NCI-H69 (cell line): ENCODE measurements around the gene MEPE.

ENCODE experiments used
- DNase-seq: peaks from one replicate; lab custom pipeline; 2025; lab: John Stamatoyannopoulos, UW

The MEPE gene

DNA sequence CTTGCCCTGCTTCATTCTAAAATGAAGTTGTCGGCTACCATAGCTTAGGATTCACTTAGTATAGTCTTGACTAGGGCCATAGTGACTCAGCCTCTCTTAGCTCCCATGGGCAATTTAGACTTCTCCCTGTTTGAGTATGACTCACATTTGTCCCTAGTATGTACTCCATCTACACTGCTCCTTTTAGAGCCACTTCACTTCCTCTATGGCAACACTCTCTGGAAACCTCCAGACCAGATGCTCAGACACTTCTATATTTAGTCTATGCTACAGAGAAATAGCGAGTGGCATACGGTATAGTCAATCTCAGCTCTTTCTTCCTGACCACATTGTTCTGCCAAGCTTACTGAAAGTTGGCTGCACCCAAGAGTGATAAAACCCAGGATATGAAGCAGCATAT is 11.2 kb downstream of the MEPE start:
- DNase-seq, result no peak

DNA sequence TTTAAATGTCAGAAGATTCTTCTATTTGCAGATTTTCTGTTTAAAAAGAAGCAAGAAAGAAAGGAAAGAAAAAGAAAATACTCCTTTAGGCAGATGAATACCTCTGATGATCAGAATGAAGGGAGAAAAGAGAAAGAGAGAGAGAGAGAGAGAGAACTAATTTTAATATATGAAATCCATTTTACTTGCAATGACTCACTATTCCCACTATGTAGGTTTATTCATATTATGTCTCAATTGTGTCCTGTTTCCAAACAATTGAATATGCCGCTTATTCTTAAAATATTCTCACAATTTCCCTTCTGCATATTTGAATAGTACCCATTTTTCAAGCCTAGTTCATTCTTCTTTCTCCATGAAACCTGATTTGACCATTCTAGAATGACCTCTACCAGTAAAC is 11.7 kb downstream of the MEPE start:
- DNase-seq, result no peak

DNA sequence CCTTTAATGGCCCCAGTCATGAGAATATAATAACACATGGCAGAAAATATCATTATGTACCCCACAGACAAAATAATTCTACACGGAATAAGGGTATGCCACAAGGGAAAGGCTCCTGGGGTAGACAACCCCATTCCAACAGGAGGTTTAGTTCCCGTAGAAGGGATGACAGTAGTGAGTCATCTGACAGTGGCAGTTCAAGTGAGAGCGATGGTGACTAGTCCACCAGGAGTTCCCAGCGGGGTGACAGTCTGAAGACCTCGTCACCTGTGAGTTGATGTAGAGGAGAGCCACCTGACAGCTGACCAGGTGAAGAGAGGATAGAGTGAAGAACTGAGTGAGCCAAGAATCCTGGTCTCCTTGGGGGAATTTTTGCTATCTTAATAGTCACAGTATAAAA is 13.5 kb downstream of the MEPE start:
- no peak for DNase-seq

DNA sequence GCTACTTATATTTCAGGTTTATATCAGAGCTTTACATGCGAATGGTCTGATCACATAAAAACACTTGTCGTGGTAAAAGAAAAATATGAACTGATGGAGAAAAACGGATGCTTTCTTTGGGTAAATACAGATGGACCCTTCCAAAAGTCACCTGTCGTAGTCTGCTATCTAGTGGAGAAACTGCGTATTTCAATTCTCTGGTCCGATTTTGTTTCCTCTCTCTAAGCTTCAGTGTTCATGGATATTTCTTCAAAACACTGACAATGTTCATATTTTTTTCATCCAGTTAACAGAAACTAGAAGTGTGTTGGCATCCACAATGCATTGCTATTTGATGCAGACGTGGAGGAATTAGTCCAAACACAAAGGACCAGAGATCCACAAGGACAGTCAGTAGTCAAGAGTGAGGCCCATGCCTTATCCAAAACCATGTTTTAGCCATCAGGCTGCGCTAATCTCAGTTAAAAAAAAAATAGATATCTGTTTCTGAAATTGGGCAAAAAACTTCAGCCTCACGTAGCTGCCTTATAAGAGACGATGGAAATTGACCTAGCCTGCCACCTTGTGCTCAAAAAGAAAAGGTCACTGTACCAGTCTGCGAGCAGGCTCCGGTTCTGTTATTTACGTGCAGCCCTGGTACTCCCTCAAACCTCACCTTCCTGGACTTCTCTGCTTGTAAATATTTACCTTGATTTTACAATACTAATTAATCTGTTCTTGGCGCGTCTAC is 16.0 kb downstream of the MEPE start:
- DNase-seq, result peak; percentile 52

DNA sequence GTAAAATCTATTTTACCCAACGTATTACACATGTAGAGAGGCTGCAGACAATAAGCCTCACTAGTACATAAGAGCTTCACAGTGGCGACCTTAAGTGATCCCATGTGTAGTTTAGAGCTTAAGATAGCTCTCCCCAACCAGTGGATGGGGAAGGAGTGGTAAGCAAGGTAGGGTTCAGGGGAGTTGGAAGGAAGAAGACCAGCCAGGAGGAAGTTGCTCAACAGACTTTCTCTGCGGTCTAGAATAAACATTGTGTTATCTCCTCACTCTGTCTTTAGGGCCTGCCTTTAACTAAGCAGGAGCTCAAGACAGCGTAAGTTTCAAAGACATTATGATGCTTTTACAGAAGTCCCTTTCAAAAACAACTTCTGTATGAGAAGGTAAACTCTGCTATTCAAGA is 16.8 kb downstream of the MEPE start:
- DNase-seq, result no peak

DNA sequence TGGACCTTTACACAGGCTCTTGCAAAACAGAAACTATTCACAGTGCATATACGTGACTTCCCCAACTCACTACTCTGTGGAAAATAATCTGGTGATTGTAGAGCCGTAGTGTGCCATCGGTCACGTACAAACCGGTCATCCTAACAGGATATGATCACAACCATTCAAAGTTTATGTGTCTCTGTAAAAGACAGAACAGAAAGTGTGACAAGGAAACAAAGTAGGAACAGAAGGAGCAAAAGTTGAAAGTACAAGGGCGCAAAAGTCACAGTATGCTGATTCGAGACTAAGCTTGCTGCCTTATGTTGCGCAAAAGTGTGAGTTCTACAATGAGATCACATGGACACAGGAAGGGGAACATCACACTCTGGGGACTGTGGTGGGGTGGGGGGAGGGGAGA is 18.6 kb downstream of the MEPE start:
- DNase-seq, result no peak

DNA sequence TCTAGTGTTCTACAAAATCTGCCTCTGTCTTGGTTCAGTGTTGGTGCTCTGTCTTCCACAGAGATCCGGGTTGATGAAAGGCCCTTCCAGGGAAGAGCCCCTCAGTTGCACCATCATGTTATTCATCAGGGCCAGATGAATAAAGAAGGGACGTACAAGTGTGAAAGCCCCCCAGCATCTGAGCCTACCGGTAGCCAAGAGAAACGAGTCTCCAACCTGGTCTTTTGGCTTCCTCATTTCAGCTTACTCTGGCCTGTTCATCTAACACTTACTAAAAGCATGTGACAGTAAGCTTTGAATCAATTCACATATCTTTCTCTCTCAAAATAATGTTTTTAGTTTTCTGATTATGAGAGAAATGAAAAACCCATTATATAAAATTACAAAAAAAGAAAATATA is 19.2 kb downstream of the MEPE start:
- no peak for DNase-seq

DNA sequence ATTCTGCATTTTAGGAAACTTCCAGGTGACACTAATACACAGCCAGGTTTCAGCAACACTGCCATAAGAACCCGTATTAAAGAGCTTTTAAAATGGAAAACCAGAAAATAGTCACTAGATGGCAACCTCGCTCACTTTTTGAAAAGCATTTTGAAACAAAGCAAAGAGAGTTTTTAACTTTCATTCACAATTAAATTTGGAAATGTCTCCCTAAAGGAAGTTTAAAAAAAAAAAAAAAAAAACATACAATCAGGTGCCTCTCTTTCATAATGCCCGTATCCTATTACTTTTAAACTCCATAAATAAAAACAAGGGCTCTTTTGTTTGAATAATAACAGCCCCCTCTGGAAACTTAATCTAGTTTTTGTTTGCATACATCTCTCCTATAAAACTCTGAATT is 20.3 kb downstream of the MEPE start:
- peak; percentile 17 for DNase-seq

DNA sequence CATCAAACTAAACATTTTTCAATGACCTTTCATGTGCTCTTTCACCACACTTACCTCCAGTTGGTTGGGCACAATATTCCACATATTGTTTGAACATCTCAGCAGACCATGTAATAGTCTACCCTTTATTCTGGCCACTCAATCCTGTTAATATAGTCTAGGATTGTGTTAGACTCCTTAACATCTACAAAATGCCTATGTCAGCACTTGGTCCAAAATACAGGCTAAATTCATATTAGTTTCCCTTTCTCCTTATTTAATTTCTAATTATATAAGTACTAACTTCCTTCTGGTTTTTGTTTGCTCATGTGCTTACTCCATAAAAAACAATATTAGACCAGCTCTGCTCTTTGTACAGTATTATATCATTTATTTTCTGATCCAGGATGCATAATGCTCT is 21.1 kb downstream of the MEPE start:
- no peak for DNase-seq

DNA sequence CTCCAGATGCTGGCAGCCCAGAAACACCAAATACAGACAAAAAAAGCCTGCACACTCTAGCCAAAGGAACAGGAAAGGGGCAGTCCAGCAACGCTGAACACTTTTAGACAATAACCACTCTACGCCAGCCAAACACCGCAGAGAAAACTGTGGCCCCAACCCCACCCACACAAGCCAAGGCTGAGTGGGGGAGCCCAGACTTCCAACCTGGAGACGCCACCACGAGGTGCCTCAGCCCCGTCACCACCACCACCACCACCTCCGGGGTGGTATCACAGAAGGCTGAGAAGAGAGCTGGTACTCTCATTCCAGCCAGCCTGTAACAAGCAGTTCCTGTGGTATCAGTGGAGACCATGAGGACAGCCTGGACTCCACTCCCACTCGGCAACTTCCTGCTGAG is 22.8 kb downstream of the MEPE start:
- DNase-seq, result no peak

DNA sequence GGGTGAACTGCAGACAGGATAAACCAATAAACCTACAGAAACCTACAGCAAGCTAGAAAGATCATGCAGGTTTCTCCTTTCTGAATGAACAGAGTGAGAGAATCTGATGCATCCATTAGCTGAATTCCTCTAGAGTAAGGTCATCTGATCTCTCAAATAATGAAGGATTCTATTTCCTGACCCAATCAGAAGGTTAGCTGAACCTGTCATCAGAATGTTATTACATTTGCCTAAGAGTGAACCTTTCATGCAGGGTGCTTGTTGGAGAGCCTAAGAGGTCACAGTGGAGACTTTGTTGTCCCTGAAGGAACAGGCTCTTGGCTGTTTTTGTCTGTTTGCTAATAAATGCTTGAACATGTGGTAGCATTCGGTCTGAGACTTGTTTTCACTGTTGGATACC is 24.0 kb downstream of the MEPE start:
- no peak for DNase-seq

DNA sequence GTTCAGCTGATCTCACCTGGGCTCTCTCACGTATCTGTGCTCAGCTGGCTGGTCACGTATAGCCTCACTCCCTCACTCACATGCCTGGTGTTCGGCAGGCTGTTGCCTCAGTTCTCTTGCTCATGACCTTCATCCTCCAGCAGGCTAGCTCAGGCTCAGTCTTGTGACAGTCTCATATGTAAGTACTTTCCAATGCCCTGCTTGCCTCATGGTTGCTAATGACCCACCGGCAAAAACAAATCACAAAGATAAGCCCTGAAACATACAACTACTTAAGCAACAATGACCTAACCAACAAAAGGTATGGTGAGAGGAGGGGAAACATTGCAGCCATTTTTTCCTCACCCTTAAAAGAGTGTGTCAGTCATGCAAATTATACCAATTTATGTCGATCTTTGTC is 25.0 kb downstream of the MEPE start:
- DNase-seq, result no peak

DNA sequence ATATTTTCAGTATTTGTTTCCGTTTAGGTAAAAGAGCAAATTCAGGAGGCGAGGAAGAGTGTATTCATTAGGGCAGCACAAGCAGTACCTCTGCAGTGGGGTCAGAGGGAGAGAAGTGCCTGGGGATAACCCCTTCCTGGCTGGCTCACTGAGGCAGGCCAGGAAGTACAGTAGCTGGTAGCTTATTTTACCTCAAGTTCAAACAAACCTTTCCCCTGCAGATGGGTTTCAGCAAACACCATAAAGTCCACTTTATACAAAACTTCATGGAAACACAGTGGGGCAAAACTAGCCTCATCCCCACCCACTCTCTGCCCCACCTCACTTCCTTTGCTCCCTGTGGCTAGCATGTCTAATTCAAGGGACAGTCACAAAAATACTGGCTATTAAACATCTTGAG is 29.5 kb downstream of the MEPE start:
- no peak for DNase-seq

DNA sequence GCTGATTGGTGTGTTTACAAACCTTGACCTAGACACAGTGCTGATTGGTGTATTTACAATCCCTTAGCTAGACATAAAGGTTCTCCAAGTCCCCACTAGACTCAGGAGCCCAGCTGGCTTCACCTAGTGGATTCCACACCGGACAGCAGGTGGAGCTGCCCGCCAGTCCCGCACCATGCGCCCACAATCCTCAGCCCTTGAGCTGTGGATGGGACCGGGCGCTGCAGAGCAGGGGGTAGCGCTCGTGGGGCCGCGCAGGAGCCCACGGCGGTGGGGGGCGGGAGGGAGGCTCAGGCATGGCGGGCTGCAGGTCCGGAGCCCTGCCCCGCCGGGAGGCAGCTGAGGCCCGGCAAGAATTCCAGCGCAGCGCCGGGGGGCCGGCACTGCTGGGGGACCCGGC is 30.7 kb downstream of the MEPE start:
- DNase-seq, result no peak

DNA sequence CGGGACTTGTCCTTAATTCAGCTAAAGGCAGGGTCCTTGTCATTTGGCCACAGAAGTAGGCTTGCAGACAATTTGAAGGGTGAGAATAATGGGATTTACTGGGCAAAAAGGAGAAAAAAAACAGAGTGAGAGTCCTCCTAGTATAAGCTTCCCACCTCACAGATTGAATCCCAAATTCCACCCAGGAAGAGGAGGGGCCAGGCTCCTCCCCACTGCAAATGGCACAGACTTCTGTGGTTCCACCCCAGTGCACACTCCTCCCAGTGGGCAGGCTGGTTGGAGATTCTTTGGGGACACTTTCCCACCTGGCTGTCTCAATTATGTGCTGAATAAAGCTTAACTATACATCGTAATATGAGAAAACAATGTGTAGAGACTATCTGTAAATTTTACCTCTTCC is 31.6 kb downstream of the MEPE start:
- peak; percentile 1 for DNase-seq

DNA sequence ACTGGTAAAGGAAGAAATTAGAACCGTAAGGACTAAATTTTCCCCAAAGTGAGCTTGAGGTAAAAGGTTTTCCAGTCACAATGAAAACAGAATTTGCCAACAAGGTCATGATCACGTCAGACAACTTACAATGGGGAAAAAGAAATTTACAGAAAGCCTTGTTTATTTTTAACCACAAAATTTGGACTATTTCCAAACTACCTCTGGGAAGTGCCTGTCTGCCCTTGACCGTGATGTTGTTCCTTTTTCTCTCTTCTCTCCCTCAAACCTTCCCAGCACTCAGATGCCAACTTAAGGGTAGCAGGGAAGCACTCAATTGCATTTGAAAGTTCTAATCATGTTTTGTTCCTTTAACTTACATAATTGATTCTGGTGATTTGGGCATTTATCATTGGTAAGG is 32.5 kb downstream of the MEPE start:
- no peak for DNase-seq

DNA sequence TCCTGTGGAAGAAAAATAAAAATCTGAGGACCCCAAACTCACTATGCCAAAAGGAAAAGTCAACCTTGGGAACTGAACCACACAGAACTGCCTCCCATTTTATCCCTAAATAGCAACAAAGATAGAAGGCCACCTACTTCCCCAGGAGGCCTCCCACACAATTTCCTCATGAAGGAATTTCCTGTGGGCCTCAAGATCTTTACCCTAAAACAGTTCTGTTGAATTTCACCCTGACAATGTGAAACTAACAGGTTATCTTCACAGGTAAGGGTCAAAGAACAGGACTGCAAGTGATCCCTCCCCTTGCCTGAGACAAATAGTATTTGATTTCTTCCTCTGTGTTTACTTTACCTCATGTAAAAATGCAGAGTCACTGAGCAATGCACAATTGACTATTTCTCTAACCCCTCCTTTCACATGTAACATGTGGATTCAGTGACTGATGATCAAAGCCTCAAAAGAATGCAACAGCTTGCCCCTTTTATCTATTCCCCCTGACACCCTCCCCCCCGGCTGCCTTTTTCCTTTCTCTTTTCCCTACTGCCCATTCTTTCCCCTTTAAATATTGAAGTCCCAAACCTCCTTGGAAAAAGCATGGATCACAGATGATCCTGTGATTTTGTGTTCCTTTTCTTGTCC is 33.3 kb downstream of the MEPE start:
- no peak for DNase-seq

DNA sequence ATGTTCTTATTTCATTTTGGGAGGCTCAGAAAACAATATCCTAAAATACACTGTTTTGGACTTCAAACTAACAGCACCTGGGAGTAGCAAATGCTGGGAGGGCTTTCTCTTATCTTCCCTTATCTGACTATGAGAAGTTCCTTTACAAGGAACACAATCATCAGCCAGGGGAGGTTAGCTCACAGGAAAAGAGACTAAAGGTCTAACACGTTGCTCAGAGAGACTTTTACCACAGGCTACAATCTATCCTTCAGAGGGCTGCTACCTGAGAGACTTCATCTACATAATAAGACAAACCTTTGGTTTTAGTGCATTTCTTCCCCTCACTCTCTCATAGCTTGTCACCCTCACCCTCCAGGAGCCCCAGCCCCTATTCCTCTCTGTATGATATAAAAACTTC is 35.8 kb downstream of the MEPE start:
- DNase-seq, result no peak

DNA sequence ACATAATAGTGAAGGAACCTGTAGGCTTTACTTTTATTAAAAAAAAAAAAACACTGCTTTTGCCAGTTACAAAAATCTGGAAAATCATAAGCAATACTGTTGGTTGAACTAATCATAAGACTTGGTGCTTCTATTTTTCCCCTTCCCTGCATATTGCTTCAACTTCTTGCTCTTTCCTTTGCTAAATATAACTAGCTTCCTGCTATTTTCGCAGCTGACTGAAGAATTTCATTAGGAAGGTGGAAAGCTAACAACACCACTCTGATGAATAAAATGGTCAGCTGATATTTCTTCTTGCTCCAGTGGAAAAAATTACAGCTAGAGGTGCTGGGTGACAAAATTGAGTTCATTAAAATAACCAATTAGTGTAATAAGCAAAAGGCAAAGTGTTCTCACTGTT is 39.3 kb downstream of the MEPE start:
- DNase-seq, result no peak

DNA sequence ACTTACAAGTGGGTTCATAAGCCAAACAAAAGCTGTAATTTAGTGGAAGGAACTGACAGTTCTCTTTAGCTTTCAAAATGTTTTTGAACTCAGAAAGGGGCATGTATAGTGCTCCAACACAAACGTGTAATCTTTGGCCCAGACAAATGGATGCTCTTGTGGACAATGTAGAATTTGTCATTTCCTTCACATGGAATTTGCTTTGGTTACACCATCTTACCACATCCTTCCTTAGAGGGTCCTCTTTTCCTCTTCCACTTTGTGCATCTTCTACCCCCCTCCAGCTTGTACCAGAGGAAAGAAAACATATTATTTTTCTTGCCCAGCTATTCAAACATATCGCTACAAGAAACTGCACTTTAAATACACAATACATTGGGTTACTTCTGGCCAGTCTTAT is 42.4 kb downstream of the MEPE start:
- DNase-seq, result no peak

DNA sequence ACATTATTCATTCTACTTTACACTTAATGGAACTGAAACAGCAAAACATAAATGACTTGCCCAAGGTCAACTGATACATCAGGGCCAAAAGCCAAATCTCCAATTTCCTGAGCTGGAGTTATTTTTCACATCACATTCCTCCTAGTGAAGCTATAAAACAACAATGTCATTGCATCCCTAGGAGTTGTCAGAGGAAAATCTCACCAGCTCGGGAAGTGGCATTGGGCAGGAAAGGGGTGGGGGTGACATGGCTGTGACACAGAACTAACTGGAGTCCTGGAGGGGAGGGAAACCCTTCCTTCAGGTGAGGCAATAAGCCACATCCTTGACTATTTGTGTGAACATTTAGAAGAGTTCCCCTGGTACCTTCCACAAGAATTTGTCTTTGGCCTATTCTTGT is 47.3 kb downstream of the MEPE start:
- DNase-seq, result no peak

DNA sequence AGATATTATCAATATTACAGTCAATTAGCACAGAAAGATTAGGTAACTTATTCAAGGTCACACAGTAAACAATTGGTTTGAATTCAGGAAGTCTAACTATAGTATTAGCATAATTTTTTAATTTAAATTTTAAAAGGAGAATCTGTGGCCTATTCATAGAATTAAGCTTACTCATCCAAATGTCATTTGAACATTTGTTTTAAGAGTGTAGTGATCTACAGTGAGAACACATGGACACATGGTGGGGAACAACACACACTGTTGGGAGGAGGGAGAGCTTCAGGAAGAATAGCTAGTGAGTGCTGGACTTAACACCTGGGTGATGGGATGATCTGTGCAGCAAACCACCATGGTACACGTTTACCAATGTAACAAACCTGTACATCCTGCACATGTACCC is 48.3 kb downstream of the MEPE start:
- no peak for DNase-seq

DNA sequence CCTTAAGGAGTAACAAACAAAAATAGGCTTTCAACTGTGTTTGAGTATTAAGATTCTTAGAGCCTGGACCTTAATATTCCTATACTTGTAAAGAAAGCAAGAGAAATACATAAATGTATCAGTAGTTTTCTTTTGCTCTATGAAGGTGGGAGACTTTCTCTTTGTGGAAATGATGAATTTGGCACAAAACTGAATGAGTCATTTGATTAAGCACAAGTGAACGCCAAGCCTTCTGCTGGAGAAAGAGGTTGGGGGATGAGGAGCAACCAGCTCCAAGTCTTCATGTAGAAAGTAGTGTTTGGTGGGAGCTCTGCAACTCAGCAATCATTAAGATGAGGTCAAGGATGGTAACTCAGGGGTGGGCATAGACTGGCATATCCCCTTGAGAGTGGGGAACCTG is 49.6 kb downstream of the MEPE start:
- DNase-seq, result no peak

DNA sequence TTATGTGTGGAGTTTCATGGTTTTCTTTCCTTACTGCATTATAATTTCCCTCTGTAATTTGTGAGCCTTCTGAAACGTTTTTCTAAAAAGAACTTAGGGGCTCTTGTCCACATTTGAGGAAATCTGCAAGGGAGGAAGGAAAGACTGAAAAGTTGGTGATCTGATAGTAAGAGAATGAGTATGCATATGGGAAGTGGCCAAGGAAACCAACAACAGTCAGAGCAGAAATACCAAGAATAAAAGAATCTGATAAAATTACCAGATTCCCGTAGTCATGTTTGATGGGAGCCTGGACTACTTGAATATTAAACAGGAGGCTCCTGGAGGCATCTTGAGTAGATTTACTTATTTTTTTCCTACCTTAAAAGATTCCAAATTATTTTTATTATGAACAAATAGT is 50.1 kb downstream of the MEPE start:
- DNase-seq, result no peak
